ENCODE data around the gene LRRK2.

LRRK2 gene

DNA sequence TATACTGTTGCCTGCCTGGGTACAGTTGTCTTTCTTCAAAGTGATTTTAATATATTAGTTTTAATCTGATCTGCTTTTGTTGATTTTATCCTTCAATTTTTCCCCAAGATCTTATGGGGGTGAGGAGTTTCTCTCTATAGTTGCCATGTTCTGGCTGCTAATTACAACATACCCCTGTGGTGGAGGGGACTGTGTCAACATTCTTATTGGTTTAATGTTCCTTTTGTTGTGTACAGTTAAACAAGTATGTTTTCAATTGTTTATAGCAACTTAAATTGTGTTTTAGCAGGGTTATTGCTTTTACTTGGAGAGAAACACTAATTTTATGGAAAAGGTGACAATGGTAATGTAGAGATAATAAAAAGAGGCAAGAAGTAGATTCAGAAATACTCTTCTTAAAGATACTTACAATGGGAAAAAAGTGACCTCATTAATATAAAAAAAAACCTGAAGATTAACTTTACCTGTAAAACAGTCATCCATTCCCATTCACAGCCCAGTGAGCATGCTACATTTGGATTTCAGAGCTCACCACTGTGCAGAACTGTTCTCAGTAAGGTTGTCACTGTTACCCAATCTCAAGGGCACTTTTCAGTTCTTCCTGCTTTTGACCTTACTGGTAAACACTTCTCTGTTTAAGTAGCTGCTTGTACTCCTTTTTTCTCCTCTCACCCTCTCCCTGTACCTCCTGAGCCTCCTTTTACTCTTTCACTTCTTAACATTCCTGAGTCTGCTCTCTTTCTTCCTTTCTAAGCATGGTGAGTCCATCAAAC, 8.1 kb upstream of the LRRK2 start:
- TF ChIP-seq, protein P1, sequence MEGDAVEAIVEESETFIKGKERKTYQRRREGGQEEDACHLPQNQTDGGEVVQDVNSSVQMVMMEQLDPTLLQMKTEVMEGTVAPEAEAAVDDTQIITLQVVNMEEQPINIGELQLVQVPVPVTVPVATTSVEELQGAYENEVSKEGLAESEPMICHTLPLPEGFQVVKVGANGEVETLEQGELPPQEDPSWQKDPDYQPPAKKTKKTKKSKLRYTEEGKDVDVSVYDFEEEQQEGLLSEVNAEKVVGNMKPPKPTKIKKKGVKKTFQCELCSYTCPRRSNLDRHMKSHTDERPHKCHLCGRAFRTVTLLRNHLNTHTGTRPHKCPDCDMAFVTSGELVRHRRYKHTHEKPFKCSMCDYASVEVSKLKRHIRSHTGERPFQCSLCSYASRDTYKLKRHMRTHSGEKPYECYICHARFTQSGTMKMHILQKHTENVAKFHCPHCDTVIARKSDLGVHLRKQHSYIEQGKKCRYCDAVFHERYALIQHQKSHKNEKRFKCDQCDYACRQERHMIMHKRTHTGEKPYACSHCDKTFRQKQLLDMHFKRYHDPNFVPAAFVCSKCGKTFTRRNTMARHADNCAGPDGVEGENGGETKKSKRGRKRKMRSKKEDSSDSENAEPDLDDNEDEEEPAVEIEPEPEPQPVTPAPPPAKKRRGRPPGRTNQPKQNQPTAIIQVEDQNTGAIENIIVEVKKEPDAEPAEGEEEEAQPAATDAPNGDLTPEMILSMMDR (IDR thresholded peaks at IDR 0.05; ENCODE audit: extremely low read depth, missing control alignments), result no peak
- no peak for DNase-seq (ENCODE audit: low spot score)

DNA sequence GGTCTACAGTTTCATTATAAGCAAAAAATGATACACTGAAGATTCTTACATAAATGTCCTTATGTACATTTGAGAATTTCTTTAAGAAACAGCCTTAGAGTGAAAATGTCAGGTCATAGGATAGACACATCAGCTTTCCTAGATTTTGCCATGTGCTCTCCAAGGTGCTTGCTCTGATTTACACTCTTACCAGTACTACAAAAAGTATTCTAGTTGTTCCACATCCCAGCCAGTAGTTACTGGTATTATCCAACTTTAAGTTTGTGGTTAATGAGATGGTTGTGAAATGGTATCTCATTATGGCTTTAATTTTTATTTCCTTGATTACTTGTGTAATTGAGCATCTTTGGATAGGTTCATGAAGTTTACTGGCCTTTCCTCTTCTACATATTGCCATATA, 5.0 kb upstream of the LRRK2 start:
- TF ChIP-seq, protein P1 (IDR thresholded peaks at IDR 0.05; ENCODE audit: extremely low read depth, missing control alignments), result no peak
- DNase-seq (ENCODE audit: low spot score), result no peak

DNA sequence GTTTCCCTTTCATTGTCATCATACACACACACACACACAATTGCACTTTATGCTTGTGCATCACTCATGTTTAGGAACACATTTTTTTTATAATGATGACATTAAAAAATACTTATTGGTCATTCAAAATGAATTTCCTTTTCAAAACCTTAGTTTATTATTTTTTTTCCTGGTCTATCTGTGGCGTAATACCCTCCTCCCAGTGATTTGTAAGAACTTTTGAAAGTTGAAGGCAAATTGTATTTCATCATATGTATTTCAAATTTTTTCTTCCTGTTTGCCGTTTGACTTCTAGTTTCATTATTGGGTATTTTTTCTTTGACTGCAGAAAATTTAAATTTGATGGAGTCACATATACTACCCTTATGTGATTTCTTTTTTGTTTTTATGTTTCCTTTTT, 2.5 kb upstream of the LRRK2 start:
- DNase-seq (ENCODE audit: low spot score), result no peak

DNA sequence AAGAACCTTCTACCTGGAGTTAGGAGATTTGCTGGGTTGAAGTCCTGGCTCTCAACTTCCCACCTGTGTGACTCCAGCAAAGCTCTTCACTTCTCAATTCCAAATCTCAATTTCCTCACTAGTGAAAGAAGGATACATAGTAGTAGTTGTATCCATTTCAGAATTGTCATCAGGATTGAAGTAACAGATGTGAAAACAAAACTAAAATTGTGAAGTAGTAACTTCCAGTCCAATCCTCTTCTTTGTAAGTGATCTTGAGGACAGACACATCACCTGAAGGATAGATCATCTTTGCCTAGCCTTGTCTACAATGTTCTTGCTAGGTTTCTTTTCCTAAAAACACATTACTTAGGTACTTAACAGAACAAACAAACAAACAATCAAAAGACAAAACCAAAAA, 1.2 kb upstream of the LRRK2 start:
- DNase-seq (ENCODE audit: low spot score), result no peak
- TF ChIP-seq, protein P1 (IDR thresholded peaks at IDR 0.05; ENCODE audit: extremely low read depth, missing control alignments), result no peak

More for the DNA sequence above, 2.5 kb upstream of the LRRK2 start:
- TF ChIP-seq, protein P1 (IDR thresholded peaks at IDR 0.05; ENCODE audit: extremely low read depth, missing control alignments), result no peak

DNA sequence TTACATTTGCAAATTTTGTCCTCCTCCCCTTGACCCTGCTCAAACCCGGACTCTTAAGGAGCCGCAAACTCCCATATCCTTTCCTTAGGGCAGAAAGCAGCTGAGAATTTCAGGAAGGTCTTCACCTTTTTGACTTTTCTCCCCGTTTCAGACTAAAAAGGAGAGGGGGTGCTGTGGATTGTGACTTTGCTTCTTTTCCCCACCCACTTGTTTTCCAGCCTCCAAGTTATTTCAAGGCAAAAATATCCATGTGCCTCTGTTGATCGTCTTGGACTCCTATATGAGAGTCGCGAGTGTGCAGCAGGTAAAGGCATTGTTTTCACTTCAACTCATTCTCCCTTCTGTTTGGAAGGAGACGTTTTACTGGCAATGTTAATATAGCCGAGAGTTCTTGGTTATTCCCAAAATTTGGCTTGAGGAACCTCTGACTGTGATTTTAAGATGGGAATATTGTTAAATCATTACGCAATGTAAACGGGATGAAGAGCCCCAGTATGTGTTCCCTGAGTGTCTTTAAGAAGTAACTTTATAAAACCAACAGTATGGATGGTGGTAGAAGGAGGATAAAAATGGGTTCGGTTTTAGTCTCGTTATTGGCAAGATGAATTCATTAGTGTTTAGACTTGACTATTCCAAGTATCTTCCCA, 663 bp downstream of the LRRK2 start:
- TF ChIP-seq, protein P1 (IDR thresholded peaks at IDR 0.05; ENCODE audit: extremely low read depth, missing control alignments), result no peak
- peak; percentile 23 for DNase-seq (ENCODE audit: low spot score)

DNA sequence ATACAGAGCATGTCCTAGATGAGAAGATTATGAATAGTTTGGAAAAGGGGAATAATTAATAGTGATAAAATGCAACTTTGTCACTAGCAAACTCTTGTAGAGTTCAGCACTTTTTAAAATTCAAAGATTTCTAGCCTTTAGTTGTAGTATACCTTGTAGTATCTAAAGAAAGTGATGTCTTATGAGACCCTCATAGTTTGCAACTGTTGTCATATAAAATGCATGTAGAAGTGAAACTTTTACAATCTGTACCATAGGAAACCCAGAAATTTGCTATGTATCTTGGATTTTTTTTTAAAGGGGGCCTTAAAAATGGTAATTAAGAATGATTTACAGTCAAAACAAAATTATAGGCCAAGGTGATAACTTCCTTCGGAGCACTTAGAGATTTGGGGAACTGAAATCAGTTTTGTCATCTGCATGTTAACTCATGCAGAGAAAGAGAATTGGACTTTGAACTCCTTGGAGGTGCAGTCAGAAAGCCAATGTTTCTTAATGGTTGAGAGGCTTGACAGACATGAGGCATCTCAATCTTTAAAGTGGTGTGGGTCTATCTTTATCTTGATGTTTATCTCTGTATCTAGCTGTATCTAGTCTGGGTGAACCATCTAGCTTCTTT, 1.3 kb downstream of the LRRK2 start:
- TF ChIP-seq, protein P1 (IDR thresholded peaks at IDR 0.05; ENCODE audit: extremely low read depth, missing control alignments), result no peak

DNA sequence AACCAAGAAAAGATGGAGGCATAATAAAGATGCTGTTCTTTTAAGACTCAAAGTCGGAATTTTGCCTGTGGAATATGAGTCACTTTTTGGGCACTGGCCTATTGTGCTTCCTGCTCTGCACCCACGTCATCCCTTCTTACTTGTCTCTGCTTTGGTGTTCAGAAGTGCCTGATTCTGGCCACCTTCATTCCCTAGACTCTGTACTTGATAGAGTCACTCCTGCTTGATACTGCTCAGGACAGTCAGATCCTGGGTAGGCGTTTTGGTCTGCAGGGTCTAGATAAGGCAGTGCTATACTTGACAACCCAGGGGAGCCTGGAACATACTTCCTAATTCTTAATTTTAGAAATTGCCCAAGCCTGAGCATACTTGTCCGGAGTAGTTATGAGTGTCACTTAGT, 1.9 kb downstream of the LRRK2 start:
- TF ChIP-seq, protein P1 (IDR thresholded peaks at IDR 0.05; ENCODE audit: extremely low read depth, missing control alignments), result no peak
- DNase-seq (ENCODE audit: low spot score), result peak; percentile 6

More for the DNA sequence above, 1.3 kb downstream of the LRRK2 start:
- DNase-seq (ENCODE audit: low spot score), result peak; percentile 84

Data from GM20000 (cell line).